Brain microvascular endothelial cell (primary cell): Measurements from ENCODE around the gene ZNF532.

ENCODE experiments used
- DNase-seq: peaks from one replicate; pipeline ENCODE4 v3.0.0-alpha.2; 2020
- H3K27ac ChIP-seq: fragments of 250-450 bp; sonication (Bioruptor Pico); 2 replicates; pipeline ENCODE4 v1.5.1; 2020; ENCODE audit warnings: mild to moderate bottlenecking, moderate library complexity
- H3K27me3 ChIP-seq: fragments of 250-450 bp; sonication (Bioruptor Pico); replicated peaks from 2 replicates; pipeline ENCODE4 v1.5.1; 2020; ENCODE audit warnings: mild to moderate bottlenecking
- H3K36me3 ChIP-seq: fragments of 250-450 bp; sonication (Bioruptor Pico); replicated peaks from 2 replicates; pipeline ENCODE4 v1.5.1; 2020; ENCODE audit warnings: mild to moderate bottlenecking
- H3K4me3 ChIP-seq: 2 replicates; pipeline ENCODE4 v1.5.1; 2011; ENCODE audit warnings: low read depth, mild to moderate bottlenecking, control low read depth, low read length, moderate library complexity
- in situ Hi-C: cut with HindIII; loops from 2 replicates; pipeline ENCODE4 v1.10.0; 2017; ENCODE audit warnings: low sequenced_read_pairs, low pct_ligation_motif_present
- TF ChIP-seq, protein P1 (sequence below): IDR thresholded peaks from 2 replicates; pipeline ENCODE4 v1.5.1; 2011; ENCODE audit warnings: low read depth, mild to moderate bottlenecking, moderate library complexity, low read length, control low read depth, inconsistent platforms; ENCODE audit errors: missing control alignments

ZNF532 gene

GRCh38 chr18:58983260-58984155, 118.8 kb downstream of the ZNF532 start:
- in situ Hi-C loops, result no loop called here
- Histone ChIP-seq H3K27me3 (no peaks in the 10 kb centered on the region), H3K27ac (no peak overlapping the region), H3K4me3 (no peak overlapping the region), H3K36me3 (peaks cover 35% of the 10 kb centered on the region)
- TF ChIP-seq, protein P1, sequence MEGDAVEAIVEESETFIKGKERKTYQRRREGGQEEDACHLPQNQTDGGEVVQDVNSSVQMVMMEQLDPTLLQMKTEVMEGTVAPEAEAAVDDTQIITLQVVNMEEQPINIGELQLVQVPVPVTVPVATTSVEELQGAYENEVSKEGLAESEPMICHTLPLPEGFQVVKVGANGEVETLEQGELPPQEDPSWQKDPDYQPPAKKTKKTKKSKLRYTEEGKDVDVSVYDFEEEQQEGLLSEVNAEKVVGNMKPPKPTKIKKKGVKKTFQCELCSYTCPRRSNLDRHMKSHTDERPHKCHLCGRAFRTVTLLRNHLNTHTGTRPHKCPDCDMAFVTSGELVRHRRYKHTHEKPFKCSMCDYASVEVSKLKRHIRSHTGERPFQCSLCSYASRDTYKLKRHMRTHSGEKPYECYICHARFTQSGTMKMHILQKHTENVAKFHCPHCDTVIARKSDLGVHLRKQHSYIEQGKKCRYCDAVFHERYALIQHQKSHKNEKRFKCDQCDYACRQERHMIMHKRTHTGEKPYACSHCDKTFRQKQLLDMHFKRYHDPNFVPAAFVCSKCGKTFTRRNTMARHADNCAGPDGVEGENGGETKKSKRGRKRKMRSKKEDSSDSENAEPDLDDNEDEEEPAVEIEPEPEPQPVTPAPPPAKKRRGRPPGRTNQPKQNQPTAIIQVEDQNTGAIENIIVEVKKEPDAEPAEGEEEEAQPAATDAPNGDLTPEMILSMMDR, result no peak
- DNase-seq, result no peak

DNA sequence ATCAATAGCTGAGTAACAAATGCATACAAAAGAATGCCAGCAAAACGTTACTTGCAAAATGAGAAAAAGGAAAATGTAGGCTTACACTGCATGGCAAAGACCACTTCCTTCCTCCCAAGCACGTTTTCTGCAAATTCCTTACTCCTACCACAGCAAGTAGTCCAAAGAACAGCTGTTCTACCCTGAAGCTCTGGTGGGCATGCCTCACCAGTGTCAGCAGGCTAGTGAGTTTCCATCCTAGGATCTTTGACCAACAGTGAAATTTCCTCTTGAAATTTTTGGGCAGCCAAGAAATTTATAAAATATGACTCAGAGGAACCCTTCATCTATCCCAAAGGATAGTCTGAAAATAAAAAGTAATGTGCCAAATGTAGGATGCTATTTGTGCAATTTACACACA, 123.9 kb downstream of the ZNF532 start:
- Histone ChIP-seq H3K36me3 (peaks cover 6% of the 10 kb centered on the region), H3K27me3 (no peaks in the 10 kb centered on the region), H3K4me3 (no peak overlapping the region), H3K27ac (no peak overlapping the region)
- in situ Hi-C loops, result no loop called here
- DNase-seq, result no peak
- TF ChIP-seq, protein P1, result no peak

DNA sequence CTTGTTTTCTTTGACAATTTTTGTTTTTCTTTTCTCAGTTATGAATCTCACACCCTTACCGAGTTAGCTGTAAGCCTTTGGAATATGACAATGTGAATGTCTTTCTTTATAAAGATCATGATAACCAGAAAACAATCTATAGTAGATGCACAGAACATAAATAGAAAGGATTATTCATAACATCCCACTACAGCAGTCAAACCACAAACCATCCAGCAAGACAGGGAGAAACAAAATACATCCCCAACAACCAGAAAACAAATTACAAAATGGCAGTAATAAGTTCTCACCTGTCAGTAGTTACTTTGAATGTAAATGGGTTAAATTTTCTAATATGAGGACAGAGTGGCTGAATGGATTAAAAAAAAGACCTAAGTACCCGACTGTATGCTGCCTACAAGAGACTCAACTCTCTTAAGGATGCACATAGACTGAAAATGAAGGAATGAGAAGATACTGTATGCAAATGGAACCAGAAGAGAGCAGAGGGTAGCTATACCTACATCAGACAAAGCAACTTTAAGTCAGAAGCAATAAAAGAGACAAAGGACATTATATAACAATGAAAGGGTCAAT, 124.6 kb downstream of the ZNF532 start:
- DNase-seq, result no peak
- TF ChIP-seq, protein P1, result no peak
- H3K27ac ChIP-seq, result no peak overlapping the region
- H3K27me3 ChIP-seq, result no peaks in the 10 kb centered on the region
- in situ Hi-C loops, result no loop called here
- no peak overlapping the region for H3K4me3 ChIP-seq
- H3K36me3 ChIP-seq, result peaks cover under 1% of the 10 kb centered on the region

DNA sequence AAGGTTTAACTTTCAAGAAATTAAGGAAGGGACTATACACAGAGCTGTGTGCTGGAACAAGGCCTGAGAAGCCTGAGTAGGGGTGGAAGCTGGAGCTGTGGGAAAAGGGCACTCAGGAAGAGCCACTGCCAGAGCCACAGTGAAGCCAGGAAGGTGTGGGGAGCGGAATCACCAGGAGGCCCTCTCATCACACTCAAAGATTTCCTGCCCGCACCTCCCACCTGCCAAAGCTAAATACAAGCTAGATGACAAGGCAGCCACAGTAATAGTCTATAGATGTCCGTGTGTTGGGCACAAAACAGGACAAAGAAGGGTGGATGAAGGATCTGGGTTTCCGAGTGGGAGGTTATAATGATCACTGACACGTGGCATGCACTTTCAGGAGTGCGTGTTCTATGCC, 126.0 kb downstream of the ZNF532 start:
- TF ChIP-seq, protein P1, result no peak
- no peak for DNase-seq
- Histone ChIP-seq H3K36me3 (no peaks in the 10 kb centered on the region), H3K4me3 (no peak overlapping the region), H3K27me3 (no peaks in the 10 kb centered on the region), H3K27ac (peak overlapping the region; percentile 16)
- in situ Hi-C loops, result no loop called here

DNA sequence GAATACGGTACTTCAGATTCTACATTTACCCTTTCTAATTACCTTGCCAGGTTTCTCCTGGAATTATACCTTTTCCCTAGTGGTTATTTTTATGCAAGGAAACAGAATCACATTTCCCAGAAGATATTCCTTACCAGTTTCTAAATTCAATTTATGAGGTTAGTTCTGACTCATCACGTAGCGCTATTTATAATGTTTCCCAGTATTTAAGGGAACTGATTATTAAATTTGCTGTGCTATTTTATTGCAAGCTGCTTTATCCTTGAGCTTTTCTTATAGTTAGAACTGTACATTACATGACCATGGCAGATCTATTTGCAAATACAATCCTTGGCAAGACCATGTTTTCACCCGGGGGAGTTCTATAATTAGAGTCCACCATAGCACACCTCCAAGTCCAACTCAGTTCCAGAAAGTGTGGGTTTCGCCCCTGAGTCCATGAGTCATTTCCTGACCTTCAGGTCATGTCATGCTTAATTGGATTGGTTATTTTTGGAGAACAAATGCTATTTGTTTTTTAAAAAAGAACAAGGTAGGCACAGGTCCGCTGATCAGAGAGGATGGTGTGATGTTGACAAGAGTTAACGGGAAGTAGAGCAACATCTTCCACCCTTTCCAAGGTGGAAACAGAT, 126.6 kb downstream of the ZNF532 start:
- peak overlapping the region; percentile 16 for H3K27ac ChIP-seq
- TF ChIP-seq, protein P1, result no peak
- no peak for DNase-seq

More for the DNA sequence above, 126.6 kb downstream of the ZNF532 start:
- no peak overlapping the region for H3K4me3 ChIP-seq
- H3K36me3 ChIP-seq, result no peaks in the 10 kb centered on the region
- H3K27me3 ChIP-seq, result no peaks in the 10 kb centered on the region
- in situ Hi-C loops, result no loop called here
